GDM1 (cell line): Measurements from ENCODE around the gene CCDC184.
A peak's percentile ranks its signal among the peaks of the same experiment; 100 is the strongest.
"Not testable (repeated sequence)": the region's sequence is repeated elsewhere in the genome, so short reads cannot be mapped to it uniquely, and the experiment has no call there.

ENCODE experiments used
- DNase-seq: peaks from one replicate; lab custom pipeline; 2025; lab: John Stamatoyannopoulos, UW

Gene CCDC184

DNA sequence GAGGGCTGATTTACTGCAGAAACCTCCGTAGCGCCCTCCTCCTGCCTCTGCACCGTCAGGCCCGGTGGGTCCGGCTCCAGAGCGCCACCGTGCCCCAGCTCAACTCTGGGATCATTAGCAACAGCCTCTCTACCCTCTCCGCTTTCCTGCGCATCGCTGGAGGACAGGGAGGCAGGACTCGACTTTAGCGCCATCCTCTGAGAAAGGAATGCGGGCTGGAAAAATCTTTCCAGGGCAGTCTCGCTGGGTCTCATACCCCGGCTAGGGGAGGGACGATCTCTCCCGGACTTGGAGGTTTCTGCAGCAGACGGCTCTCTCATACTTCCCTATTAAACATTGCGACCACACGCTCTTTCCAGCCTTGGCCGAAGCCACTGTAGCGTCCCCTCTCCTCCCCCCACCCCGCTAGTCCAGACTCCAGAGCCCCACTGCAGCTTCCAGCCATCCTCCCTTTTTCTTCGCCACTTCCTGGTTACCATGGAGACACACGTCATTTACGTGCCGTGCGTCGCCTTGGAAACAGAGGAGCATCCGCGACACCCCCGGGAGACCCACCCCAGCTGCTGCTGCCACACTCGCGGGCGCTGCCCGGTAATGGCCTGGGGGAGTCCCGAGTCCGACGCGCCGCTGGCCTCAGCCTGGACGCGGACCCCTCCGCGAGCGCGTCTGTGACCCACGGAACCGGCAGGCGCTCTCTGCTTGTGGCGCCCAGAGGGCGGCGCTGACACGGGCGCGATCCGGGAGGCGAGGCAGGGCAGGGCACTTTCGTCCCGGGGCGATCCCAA is at the start of gene CCDC184:
CCDC184 (plus strand) TSS at position 554 of the 785 bp plus-strand sequence. CDS start 479 bp downstream, outside the sequence.
- DNase-seq: no peak

DNA sequence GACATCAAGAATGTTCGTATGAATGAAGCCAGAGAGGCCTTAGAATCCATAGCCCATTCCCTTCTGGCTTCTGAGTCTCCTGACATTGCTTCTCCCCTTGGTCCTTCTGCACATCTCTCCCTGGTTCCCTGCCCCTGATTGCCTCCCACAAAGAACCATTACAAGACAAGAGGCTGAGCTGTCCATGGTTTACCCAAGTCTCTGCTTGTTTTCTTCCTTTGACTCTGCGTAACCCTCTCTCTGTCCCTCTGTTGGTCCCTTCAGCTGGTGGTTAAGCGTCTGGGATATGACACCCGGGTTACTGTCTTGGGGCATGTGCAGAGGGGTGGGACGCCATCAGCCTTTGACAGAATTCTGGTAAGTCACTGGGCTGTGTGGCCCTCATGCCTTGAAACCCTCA is 48.4 kb upstream of the CCDC184 start:
- DNase-seq: no peak

DNA sequence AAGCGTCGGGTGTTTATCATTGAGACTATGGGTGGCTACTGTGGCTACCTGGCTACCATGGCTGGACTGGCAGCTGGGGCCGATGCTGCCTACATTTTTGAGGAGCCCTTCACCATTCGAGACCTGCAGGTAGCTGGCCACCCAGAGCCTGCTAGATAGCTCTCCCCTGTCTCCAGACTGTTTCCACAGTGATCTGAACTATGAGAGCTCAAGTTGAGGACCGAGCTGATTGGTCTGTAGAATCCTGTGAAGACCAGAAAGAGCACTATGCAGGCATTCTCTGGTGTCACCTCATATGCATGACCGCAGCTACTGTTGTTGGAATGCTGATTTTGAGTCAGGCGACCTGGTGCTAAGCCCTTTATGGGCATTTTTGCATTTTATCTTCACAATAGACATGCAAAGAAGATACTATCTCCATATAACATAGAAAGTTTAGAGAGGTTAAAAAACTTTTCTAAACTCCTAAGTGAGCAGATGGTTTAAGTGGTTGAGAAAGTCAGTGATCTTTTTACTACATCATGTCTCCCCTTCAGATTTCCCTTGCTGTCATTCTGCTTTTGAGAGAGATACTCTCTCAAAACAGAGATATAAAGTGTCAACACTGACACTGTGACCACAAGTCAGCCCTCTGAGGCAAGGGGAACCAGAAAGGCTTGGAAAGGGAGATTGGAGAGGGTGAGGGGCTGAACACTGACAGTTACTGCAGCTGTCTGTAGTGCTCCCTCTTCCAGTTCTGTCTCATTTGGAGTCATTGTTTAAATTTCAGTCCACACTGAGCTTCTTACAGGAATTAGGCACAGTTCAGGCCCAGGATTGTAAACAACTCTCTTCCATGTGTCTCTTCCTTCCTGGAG is 40.4 kb upstream of the CCDC184 start:
- DNase-seq: no peak

DNA sequence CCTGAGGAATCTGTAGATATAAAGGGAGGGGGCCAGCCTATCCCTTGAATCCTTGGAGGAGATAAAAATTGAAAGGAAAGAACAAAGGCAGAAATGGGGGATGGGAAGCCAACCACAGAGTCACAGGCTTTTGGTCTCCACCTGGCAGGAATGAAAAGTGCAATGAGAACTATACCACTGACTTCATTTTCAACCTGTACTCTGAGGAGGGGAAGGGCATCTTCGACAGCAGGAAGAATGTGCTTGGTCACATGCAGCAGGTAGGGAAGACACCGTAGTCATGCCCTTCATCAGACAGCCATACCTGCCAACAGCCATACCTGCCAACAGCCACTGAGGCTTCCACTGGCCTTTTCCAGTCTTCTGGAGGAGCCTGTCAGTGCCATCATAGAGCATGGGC is 39.5 kb upstream of the CCDC184 start:
- no peak for DNase-seq

DNA sequence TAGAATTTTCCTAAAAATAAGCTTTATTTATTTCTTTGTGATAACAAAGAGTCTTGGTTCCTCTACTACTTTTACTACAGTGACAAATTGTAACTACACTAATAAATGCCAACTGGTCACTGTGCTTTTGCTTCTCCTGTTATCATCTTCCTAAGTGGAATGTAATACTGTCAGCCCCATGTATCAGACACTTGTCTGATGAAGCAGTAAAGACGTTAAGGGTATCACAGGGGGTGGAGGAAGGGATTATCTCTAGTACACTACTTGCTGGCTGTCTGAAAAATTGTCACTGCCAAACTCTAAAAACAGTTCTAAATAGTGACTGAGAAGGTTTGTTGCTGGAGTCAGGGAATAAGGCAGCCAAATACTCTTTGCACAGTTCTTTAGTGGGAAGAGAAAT is 37.5 kb upstream of the CCDC184 start:
- no peak for DNase-seq

DNA sequence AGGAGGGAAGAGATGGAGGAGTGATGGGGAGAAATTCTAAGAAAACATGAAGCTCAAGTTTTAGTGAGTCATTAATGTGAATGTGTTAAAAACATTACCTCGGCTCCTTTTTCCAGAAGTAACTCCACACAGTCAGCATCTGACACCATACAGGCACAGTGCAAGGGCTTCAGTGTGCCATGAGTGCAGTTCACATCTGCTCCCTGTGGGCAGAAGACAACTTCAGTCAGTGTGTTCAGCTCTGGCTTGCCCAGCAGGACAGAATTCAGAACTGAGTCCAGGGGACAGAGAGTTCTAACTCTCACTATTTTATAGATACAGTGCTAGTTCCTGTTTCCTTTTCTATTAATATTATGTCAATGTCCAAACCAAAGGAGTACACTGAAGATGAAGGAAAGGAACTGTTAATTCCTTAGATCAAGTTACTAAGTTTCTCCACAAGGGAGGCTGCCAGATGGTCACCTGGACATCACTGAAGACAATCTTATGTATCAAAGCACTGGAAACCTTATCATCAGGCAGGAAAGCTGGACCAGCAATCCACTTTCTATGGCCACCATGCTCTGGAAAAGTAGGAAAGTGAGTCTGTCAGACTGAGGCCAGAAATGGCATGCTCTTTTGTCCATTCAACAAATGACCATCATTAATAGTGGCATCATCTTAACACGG is 32.2 kb upstream of the CCDC184 start:
- no peak for DNase-seq

DNA sequence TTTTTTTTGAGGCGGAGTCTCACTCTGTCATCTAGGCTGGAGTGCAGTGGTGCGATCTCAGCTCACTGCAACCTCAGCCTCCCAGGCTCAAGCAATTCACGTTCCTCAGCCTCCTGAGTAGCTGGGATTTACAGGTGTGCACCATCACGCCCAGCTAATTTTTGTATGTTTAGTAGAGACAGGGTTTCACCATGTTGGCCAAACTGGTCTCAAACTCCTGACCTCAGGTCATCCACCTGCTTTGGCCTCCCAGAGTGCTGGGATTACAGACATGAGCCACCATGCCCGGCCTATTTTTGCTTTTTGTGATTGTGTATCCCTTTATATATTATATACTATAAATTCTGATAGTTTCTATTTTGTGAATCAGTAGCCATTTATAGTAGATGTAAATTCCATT is 27.7 kb upstream of the CCDC184 start:
- not testable (repeated sequence) for DNase-seq

DNA sequence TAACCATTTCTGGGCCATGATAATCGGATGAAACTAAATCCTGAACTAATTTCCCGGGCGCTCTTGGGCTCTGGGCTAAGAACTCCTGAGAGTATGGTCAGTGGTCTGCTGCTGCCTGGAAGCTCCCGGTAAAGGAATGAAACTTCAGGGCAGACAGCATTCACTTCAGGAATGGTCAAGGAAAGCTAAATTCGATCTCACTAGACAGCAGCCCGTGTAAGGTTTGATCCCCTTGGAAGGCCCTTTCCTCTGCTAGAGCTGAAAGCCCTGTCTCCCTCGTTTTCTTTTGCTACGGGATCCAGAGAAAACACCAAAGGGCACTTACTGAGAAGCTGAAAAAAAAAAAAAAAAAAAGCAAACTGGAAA is 26.8 kb upstream of the CCDC184 start:
- DNase-seq: no peak

DNA sequence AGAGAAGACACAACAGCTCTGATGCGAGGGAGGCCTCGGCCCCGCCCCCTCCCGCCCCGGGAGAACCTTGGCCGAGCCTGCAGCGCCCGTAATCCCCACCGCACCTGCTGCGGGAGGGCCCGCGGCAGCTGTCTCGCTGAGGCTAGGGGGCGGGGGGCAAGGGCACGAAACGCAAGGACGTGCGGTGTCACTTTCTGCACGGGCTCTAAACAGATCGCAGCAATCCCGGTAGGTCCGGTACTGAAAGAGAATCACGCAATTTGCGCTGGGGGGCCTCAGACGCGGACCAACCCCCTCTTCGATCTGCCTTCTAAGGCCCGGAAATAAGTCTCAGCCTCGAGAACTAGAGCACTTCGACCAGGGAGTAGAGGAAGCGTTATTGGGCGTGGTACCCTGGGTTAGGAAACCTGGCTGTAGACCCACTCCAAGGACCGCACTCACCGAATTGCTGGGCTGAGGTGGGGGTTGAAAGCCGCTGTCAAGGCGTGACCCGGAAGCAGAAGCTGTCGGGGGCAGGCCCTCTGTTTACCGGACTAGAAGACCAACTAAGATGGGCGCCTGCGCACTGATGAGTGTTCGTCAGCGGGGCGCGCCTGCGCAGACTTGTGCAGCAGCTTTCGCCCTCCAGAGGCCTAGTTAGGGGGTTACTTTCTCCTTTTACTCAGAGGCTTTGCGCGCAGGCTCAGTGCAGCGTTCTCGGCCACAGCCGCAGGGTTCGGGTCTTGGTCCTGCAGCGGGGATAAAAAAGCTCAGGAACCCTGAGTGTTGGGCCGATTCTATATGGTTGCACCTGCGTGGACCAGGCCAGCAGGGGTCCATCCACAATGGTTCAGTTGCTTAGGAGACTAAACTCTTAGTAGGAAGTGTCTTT is 26.2 kb upstream of the CCDC184 start, which contains the start of gene ASB8:
ASB8 (minus strand) TSS at position 498 of the 871 bp plus-strand sequence. CDS start 4,019 bp downstream, outside the sequence.
- peak; percentile 96 for DNase-seq

DNA sequence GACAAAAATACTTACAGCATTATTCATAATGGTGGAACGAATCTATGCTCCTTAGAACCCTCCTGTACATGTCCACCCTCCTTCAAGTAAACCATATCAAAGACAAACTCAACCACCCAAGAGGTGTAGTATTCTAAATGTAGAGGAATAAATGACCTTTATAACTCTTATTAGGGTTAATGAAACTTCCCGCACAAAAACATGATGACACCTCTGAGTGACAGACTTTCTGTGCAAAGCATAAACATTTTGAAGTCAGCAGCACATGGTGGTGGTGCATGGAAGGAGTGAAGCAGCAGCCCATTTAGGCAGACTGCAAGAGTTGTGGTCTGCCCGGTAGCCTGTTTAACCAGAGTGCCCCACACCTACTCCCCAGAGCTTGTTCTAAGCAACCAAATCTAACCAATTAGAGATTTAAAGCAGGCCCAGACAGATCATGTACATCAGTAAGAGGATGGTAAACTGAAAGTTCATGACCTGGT is 25.5 kb upstream of the CCDC184 start:
- no peak for DNase-seq

DNA sequence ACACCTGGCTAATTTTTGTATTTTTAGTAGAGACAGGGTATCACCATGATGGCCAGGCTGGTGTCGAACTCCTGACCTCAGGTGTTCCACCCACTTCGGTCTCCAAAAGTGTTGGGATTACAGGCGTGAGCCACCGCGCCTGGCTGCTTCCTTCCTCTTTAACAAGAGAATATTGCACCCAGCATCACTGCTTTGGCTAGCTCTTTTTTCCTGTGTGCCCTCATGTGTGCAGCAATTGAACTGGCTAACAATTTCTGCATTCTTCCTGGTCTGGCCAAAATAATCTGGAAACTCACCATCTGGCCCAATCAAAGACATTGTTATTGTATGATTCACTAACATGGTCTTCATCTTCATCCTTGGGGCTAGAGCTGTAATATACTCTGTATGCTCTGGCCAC is 23.4 kb upstream of the CCDC184 start:
- DNase-seq: no peak

DNA sequence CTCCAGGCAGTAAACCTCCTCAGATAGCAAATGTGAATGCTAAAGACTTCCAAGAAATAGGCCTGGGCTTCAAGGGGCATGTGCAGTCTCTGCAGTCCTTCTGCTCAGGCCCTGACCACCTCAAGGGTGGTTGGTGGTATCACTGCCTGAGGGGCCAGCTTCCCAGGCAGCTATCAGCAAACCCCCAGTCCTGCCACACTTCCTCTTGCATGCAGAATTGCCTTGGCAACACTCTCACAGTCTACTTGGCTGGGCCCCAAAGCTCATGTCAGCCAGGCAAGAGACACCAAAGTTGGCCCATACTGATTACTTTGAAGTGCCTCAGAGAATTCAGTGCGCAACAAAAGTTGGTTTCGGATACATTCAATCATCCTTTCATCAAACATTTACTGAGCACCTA is 22.6 kb upstream of the CCDC184 start:
- DNase-seq: peak; percentile 75

DNA sequence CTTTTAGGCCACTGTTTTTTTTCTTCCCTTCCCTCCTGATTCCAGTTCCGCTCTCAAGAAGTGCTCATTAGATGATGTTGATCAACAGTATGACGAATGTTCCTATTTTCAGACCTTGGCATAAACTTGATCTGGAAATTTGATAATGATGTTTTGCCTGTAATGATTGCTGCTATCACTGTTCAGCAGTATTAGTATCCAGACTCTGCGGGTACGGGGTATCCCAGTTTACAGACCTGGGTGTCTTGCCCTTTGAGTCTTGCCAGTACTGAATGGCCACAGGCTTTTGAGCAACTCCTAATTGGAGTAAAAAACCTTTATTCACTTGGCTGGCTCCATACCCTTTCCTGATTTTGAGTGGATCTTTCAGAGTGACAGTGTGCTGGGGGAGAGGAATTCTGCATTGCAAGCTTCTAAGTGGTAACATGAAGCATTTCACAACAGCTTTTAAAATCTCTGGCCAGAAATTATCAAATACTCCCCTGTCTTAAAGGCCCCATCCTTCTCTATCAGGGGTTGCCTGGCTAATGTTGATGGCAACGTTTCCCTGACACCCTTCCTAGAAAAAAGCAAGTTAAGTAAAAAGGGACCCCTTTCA is 20.2 kb upstream of the CCDC184 start:
- DNase-seq: no peak

DNA sequence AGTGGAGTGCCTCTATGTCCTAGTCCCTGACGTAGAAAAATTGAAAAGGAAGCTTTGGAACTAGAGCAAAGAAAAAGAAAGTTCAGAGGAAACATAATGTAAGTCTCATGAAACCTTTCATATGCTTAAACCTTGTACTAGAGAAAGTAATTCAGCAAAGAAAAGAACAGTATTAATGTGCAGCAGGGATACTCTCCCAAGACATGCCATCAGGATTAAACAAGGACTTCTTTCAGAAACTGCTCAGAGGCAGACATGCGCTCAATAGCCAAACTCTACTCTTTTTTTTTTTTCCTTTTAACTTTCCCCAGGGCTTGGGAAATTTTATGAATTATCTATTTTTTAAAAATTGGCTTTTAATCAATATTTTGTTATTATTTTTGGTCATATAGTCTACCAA is 19.0 kb upstream of the CCDC184 start:
- no peak for DNase-seq

DNA sequence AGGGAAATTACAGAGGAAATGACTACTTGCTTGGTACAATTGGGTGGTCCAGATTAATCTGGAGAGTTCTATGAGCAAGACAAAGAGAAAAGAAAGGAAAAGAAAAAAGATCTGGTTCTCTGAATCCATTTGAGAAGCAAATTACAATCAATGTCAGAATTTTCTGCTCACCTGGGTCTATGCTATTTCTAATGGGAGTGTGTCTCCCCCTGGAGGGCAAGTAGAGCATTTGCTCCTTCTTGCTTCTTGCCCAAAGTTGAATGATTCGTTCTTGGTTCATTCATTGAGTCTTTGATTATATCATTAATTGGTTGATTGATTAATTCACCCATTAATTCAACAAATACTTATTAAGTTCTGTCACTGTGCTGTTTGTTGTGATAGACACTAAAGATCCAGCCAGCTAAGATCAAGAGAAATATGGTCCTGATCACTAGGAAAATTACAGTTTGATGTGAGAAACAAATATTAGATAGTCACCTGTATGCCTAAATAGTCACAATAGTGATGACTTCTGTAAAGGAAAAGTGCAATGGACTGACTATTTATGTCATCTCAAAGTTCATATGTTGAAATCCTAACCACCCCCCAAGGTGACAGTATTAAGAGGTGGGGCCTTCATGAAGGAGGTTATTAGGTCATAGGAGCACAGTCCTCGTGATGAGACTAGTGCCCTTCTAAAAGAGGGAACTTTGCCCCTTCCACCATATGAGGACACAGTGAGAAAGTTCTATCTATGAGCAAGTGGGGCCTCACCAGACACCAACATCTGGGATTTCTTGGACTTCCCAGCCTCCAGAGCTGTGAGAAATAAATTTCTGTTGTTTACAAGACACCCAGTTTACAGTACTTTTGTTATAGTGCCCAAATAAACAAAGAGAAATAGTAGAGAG is 18.1 kb upstream of the CCDC184 start:
- DNase-seq: peak; percentile 16

DNA sequence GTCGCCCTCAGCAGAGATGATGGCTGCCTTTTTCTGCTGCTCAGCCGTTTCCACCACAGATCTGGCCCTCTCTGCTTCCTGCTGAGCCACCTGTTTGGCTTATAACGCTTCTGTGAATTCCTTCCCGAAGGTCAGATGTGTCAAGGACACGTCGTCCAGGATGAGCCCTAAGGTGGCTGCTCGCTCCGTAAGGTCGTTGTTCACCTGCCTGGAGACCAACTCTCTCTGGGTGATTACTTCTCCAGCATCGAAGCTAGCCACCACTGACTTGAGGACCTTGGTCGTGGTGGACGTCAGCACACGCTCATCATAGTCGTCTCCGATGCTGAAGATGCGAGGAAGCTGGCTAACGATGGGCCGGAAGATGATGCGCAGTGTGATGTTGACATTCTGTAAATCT is 14.4 kb upstream of the CCDC184 start:
- no peak for DNase-seq

DNA sequence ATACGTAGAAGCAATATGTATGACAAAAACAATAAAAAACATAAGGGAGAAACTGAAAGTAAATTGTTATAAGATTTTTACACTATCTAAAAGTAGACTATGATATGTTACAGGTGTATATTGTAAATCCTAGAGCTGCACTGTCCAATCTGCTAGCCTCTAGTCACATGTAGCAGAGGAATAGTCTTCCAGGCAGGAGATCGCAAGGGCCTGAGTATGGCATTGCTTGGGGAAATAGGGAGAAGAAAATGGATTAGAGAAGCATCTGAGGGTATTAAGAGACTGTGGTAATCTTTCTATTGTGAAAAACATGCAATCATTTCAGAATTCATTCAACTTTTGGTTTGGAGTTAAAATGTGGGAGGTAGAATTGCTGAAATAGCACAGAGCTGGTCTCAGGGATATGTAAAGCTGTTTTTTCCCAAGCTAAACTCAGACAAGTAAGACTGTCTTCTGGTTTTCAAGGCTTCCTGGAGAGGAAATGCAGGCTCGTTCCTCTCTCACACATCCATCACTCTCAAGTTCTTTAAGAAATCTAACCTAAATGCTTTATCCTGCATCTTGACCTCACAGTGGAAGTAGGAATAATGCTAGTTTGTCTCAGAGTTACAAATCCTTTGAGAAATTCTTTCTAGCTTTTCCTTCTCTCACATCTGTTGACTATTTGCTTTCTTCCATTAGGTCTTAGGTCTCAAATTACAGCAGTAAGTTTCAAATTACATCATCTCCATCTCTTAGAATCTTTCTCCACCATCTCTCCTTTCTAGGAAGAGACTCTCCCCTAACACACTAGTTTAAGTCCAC is 7.6 kb upstream of the CCDC184 start:
- DNase-seq: no peak

DNA sequence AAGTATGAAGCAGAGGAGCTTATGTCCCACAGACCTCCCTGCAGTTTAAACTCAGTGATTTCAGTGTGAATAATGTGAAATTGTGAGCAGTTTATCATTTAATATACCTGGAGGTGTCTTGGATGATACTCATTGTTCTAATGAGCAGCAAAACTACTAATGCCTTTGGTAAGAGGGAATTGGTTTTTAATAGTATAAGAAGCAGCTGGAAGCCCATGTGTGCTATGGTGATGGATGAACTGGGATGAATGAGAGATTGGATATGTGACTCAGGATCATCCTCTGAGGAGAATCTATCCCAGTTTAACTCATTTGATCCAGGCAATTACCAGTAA is 7.1 kb upstream of the CCDC184 start:
- DNase-seq: no peak

DNA sequence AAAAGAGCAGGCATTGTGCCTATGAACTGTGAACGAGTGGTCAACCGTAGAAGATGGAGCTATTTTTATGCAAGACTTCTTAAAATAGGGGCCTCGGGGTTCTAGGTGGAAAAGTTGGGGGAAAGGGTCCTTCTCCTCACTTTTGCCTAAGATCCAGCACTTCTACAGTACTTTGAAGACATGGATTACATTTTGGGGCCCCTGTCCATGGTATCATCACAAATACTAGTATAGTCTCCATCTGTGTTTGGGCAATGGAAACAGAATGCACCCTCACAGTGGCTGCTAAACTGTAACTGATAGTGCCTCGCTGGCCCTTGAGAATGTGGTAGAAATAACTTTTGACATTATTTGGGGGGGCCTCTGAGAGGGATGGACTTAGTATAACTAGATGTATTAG is 5.5 kb upstream of the CCDC184 start:
- DNase-seq: no peak
